Measurements from ENCODE around the gene ZNF579. TPM values are rescaled to one million over a fixed set of nuclear protein-coding genes. Genes with fewer than 3 reads are reported as not detected.
A peak's percentile ranks its signal among the peaks of the same experiment; 100 is the strongest.

Gene ZNF579
- total and polyA plus RNA-seq, 2 of the 13 experiments (the other 11 are each of a cell fraction or from before 2014, with no cell fraction given): 2.1 to 2.9 TPM

DNA sequence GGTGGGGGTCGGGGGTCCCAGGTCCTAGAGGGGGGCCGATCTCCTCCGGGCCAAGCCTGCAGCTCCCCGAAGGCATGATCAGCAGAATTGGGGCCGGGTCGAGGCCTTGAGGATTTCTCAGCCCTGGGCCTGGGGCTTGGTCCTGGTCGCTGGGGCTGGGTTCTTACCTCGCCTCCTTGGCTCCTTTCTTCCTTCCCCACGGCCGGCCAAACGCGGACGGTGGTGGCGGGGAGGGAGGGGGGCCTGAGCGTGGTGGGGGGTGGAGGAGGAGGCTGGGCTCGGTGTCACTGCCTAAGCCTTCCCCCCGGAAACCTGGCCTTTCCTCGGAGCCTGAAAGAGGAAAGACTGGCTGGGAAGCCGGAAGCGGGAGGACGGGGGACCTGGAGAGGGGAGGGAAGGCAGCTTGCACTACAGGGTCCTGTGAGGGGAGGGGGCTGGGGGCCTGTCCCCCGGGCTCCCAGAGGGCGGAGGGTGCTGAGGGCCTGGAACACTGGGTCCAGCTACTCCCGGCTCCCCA lies at the start of gene ZNF579 (continued):
- no peak for TF ChIP-seq ZNF619 (CRISPR knock-in tag; IDR thresholded peaks at IDR 0.05)
- no peak for TF ChIP-seq ZNF510 (CRISPR knock-in tag; IDR thresholded peaks at IDR 0.05; ENCODE audit: low read depth)
- TF ChIP-seq ETV5 (CRISPR knock-in tag; IDR thresholded peaks at IDR 0.05; ENCODE audit: borderline replicate concordance): peak; percentile 74
- no peak for TF ChIP-seq SNRNP70 (IDR thresholded peaks at IDR 0.05; ENCODE audit: low read depth, low read length)
- TF ChIP-seq, protein P1, sequence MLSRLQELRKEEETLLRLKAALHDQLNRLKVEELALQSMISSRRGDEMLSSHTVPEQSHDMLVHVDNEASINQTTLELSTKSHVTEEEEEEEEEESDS (CRISPR knock-in tag; IDR thresholded peaks at IDR 0.05; ENCODE audit: borderline replicate concordance): no peak
- TF ChIP-seq GPN1 (CRISPR knock-in tag; IDR thresholded peaks at IDR 0.05; ENCODE audit: borderline replicate concordance): no peak
- TF ChIP-seq, protein P2, sequence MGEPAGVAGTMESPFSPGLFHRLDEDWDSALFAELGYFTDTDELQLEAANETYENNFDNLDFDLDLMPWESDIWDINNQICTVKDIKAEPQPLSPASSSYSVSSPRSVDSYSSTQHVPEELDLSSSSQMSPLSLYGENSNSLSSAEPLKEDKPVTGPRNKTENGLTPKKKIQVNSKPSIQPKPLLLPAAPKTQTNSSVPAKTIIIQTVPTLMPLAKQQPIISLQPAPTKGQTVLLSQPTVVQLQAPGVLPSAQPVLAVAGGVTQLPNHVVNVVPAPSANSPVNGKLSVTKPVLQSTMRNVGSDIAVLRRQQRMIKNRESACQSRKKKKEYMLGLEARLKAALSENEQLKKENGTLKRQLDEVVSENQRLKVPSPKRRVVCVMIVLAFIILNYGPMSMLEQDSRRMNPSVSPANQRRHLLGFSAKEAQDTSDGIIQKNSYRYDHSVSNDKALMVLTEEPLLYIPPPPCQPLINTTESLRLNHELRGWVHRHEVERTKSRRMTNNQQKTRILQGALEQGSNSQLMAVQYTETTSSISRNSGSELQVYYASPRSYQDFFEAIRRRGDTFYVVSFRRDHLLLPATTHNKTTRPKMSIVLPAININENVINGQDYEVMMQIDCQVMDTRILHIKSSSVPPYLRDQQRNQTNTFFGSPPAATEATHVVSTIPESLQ (CRISPR knock-in tag; conservative IDR thresholded peaks at IDR 0.05): no peak
- no peak for TF ChIP-seq CCAR2 (optimal IDR thresholded peaks at IDR 0.05; ENCODE audit: low read depth, low read length)
- no peak for TF ChIP-seq NR2F6 (IDR thresholded peaks at IDR 0.05)
- peak; percentile 23; the same call in 1 of the 2 replicates for TF ChIP-seq NR2F6 (CRISPR knock-in tag; IDR thresholded peaks at IDR 0.05)
- TF ChIP-seq PHF20 (CRISPR knock-in tag; IDR thresholded peaks at IDR 0.05): peak; percentile 92
- TF ChIP-seq ZNF670 (CRISPR knock-in tag; IDR thresholded peaks at IDR 0.05; ENCODE audit: borderline replicate concordance): no peak; the same call in 1 of the 2 replicates
- TF ChIP-seq ATF7-NPFF (CRISPR knock-in tag; IDR thresholded peaks at IDR 0.05; ENCODE audit: low read depth): no peak
- peak; percentile 13; the same call in 1 of the 2 replicates for TF ChIP-seq ZMYM4 (CRISPR knock-in tag; IDR thresholded peaks at IDR 0.05)
- peak; percentile 71; the same call in 1 of the 2 replicates for TF ChIP-seq CBX5 (CRISPR knock-in tag; IDR thresholded peaks at IDR 0.05; ENCODE audit: borderline replicate concordance)
- no peak for TF ChIP-seq ZIK1 (CRISPR knock-in tag; IDR thresholded peaks at IDR 0.05; ENCODE audit: borderline replicate concordance, low read depth)
- no peak for TF ChIP-seq ZNF234 (CRISPR knock-in tag; conservative IDR thresholded peaks at IDR 0.05)
- TF ChIP-seq, protein P3, sequence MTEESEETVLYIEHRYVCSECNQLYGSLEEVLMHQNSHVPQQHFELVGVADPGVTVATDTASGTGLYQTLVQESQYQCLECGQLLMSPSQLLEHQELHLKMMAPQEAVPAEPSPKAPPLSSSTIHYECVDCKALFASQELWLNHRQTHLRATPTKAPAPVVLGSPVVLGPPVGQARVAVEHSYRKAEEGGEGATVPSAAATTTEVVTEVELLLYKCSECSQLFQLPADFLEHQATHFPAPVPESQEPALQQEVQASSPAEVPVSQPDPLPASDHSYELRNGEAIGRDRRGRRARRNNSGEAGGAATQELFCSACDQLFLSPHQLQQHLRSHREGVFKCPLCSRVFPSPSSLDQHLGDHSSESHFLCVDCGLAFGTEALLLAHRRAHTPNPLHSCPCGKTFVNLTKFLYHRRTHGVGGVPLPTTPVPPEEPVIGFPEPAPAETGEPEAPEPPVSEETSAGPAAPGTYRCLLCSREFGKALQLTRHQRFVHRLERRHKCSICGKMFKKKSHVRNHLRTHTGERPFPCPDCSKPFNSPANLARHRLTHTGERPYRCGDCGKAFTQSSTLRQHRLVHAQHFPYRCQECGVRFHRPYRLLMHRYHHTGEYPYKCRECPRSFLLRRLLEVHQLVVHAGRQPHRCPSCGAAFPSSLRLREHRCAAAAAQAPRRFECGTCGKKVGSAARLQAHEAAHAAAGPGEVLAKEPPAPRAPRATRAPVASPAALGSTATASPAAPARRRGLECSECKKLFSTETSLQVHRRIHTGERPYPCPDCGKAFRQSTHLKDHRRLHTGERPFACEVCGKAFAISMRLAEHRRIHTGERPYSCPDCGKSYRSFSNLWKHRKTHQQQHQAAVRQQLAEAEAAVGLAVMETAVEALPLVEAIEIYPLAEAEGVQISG (CRISPR knock-in tag; IDR thresholded peaks at IDR 0.05): peak; percentile 88
- no peak for TF ChIP-seq TCF12 (IDR thresholded peaks at IDR 0.05)
- TF ChIP-seq TCF12 (CRISPR knock-in tag; IDR thresholded peaks at IDR 0.05): no peak
- no peak for TF ChIP-seq NFKBIZ (CRISPR knock-in tag; IDR thresholded peaks at IDR 0.05)
- no peak for TF ChIP-seq XBP1 (CRISPR knock-in tag; IDR thresholded peaks at IDR 0.05)
- peak; percentile 42; the same call in 1 of the 2 replicates for TF ChIP-seq HOXA3 (CRISPR knock-in tag; IDR thresholded peaks at IDR 0.05)
- TF ChIP-seq, protein P4, sequence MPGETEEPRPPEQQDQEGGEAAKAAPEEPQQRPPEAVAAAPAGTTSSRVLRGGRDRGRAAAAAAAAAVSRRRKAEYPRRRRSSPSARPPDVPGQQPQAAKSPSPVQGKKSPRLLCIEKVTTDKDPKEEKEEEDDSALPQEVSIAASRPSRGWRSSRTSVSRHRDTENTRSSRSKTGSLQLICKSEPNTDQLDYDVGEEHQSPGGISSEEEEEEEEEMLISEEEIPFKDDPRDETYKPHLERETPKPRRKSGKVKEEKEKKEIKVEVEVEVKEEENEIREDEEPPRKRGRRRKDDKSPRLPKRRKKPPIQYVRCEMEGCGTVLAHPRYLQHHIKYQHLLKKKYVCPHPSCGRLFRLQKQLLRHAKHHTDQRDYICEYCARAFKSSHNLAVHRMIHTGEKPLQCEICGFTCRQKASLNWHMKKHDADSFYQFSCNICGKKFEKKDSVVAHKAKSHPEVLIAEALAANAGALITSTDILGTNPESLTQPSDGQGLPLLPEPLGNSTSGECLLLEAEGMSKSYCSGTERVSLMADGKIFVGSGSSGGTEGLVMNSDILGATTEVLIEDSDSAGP (CRISPR knock-in tag; IDR thresholded peaks at IDR 0.05; ENCODE audit: borderline replicate concordance): peak; percentile 49; the same call in 1 of the 2 replicates
